NCI-H460 (cell line): ENCODE measurements around the gene LAMC3. TPM values are rescaled to one million over a fixed set of nuclear protein-coding genes. Genes with fewer than 3 reads are reported as not detected.
A peak's percentile ranks its signal among the peaks of the same experiment; 100 is the strongest.
"Not testable (repeated sequence)": the region's sequence is repeated elsewhere in the genome, so short reads cannot be mapped to it uniquely, and the experiment has no call there.

ENCODE experiments used
- DNase-seq: peaks from one replicate; pipeline ENCODE4 v3.0.0-alpha.2; 2016; ENCODE audit warnings: low read depth; ENCODE audit errors: extremely low read depth
- total RNA-seq: library from RNA; depleted of rRNA; stranded (reverse); fragments of >200 nt; shearing (Covaris generic); gene quantifications from 2 replicates; pipeline ENCODE4 v1.2.3, GENCODE V29; 2014

The LAMC3 gene
- total RNA-seq, 1 experiment from 2014 or later: 8.9 TPM

GRCh38 chr9:131111186-131111853 is 102.3 kb downstream of the LAMC3 start:
- DNase-seq: no peak

- DNase-seq: no peak
Measured at GRCh38 chr9:131111854-131112311, 102.9 kb downstream of the LAMC3 start.

DNA sequence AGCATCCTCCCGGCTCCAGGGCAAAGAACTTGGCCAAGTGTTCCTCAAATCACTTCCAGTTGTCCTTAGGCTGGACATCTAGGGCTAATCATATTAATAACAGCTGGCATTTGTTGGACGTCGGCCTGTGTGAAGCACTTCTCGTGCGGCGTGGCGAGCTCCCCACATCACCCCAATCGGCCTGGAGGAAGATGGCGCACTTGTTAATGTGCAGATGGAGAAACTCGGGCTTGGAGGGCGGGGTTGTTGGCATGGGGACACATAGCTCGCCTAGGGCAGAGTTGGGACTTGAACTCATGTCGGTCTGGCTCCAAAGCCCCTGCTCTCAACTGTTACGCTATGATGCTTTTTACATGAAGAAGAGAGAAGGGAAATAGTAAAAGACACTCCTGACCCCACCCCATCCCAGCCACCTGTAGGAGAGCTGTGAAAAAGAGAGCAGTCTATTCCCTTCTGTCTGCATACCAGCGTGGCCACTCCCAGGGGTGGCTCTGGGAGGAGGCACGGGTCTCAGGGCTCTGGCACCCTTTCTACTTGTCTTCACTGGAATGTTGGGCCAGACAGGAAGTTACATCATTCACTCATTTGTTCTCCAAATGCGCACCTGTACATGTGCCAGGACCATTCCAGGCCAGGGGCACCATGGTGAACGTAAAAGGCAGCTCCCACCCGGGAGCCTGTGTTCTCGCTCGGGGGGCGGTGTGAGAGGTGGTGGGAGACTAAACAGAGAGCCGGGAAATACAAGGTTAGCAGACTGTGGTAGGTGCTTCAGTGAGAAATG is 103.6 kb downstream of the LAMC3 start:
- no peak for DNase-seq

GRCh38 chr9:131113655-131114054 is 104.7 kb downstream of the LAMC3 start:
- no peak for DNase-seq

GRCh38 chr9:131114084-131114535 is 105.1 kb downstream of the LAMC3 start:
- DNase-seq: no peak

DNA sequence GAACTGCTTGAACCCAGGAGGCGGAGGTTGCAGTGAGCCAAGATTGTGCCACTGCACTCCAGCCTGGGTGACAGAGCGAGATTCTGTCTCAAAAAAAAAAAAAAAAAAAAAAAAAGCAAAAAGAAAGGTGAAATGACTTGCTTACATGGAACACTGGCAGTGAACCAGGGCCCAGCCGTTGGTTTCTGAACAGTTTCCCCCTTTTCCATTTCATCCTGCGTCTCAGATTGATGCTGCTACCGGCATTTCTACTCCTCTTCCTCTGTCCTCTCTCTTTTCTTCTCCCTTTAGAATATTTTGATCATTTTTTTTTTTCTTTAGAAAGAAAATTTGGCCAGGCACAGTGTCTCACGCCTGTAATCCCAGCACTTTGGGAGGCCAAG is 106.4 kb downstream of the LAMC3 start:
- not testable (repeated sequence) for DNase-seq

- no peak for DNase-seq
Measured at GRCh38 chr9:131116281-131117120, 107.5 kb downstream of the LAMC3 start.

- DNase-seq: no peak
Measured at GRCh38 chr9:131117121-131117761, 108.3 kb downstream of the LAMC3 start.

- no peak for DNase-seq
Measured at GRCh38 chr9:131117762-131118145, 108.8 kb downstream of the LAMC3 start.

DNA sequence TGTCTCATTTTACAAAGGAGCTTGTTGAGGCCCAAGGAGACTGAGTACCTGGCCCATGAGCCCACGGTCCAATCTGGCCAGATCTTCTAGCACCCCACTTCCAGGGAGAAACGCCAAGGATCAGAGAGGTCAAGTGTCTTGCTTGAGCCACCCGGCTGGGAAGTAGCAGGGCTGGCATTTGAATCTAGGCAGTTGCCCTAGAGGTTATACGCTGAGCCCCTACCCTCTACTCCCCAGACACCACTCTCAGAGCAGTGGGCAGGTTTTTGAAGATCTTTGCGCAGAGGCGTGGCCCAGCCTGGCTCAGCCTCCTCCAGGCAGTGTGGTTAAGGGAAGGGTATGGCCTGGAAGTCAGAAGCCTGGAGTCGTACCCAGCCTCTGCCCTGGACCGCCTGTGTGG is 110.6 kb downstream of the LAMC3 start:
- DNase-seq: no peak

GRCh38 chr9:131120620-131121228 is 111.8 kb downstream of the LAMC3 start:
- no peak for DNase-seq

GRCh38 chr9:131121346-131121745 is 112.4 kb downstream of the LAMC3 start:
- no peak for DNase-seq

DNA sequence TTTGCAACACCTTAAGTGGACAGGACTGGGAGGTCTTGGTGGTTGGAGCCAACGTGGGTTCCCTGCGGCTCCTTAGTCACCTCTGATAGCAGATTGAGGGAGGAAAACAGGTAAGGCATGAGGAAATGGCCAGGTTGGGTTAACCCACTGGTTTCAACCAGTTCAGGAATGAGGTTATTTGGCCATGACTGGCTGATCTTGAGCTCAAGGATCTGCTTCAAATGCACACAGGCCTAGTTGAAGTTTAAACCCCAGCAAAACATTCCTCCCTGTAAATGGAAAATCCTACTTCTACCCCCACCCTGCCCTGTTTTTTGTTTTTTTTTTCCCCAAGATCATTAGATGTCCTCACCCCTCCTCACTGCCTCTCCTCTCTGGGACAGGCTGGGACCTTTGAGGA is 113.2 kb downstream of the LAMC3 start:
- DNase-seq: no peak

GRCh38 chr9:131125038-131125287 is 116.0 kb downstream of the LAMC3 start:
- no peak for DNase-seq

- DNase-seq: peak; percentile 97
Measured at GRCh38 chr9:131125288-131126058, 116.5 kb downstream of the LAMC3 start, which contains the start of gene NUP214. Gene NUP214, plus strand, starts transcription at chr9:131125586. Its CDS starts 119 bp downstream, at chr9:131125705.

DNA sequence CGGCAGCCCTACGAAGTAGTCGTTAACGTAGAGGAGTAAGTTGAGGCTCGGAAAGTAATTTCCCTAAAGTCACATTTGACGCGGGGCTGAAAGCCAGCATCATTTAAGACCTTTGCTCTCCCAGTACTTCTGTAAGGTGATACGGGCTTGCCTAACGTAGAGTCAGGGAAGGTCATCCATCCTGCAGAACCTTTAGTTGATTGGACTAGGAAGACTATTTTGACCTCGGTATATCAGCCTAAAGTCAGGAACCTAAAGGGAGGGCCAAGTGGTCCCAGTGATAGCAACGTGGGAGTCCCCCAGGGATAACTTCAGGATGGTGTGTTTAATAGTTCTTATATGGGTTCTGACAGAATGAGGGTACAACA is 117.1 kb downstream of the LAMC3 start:
- no peak for DNase-seq

- DNase-seq: no peak
Measured at GRCh38 chr9:131129183-131129582, 120.2 kb downstream of the LAMC3 start.

GRCh38 chr9:131138676-131139075 is 129.7 kb downstream of the LAMC3 start:
- no peak for DNase-seq

DNA sequence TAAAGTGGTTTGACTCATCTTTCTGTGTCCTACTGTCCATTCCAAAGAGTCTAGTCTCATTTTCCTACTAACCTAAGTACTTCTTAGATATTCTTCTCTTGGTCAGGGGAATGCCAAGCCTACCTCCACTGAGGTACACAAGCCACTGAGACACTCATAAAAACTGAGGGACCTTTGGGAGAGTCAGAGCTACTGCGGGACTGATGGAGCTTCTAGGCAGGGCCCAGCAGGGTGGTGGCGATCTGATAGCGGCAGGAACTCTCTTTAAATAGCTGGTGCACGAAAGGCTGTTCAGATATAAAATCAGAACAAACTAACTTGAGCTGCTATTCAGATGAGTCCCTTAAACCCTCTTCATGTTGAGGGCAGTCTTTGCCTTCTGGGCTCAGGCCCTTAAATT is 131.1 kb downstream of the LAMC3 start:
- no peak for DNase-seq

DNA sequence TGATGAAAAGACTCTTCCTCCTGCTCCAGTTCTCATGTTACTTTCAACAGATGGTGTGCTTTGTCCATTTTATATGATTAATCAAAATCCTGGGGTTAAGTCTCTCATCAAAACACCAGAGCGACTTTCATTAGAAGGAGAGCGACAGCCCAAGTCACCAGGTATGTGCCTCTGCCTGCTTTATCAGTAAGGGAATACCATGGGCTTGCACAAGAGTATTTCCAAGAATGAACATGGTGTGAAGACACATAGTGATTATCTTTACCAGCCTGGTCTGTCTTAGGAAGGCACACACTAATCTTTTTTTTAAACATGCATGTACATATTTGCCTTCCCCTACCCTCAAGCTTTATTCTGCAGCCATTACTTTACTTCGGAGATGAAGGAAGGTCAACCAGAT is 131.6 kb downstream of the LAMC3 start:
- no peak for DNase-seq
